PC-3 (cell line): Measurements from ENCODE around the gene ZNF546. TPM values are rescaled to one million over a fixed set of nuclear protein-coding genes. Genes with fewer than 3 reads are reported as not detected.
"Not testable (repeated sequence)": the region's sequence is repeated elsewhere in the genome, so short reads cannot be mapped to it uniquely, and the experiment has no call there.

Source experiments
- ATAC-seq: fragments of 200-7000 bp; cut with Tn5 transposase; 2 replicates; pipeline ENCODE4 v1.9.1; 2020; ENCODE audit warnings: mild to moderate bottlenecking, moderate library complexity
- BruUV-seq: library from RNA; stranded (reverse); fragments of 400-500 nt; replicated peaks from 2 replicates; lab custom pipeline; 2021; lab: Mats Ljungman, UMichigan
- CTCF ChIA-PET: fragments of 300-600 bp; sonication (Branson Sonifier 250); formaldehyde crosslinking; loops from one replicate; lab custom pipeline; 2022; ENCODE audit warnings: antibody characterized with exemption; lab: Charles Lee
- POLR2A ChIA-PET: fragments of 300-600 bp; sonication (Branson Sonifier 250); formaldehyde crosslinking; loops from one replicate; lab custom pipeline; 2022; ENCODE audit warnings: antibody characterized with exemption; ENCODE audit not compliant: unreplicated experiment; lab: Charles Lee
- DNase-seq: peaks from one replicate; pipeline ENCODE4 v3.0.0-alpha.2; 2015
- H2AFZ ChIP-seq: fragments of 300-600 bp; sonication (generic); 2 replicates; pipeline ENCODE4 v1.6.0; 2016; ENCODE audit warnings: antibody characterized with exemption, low read length
- H3F3A ChIP-seq: fragments of 300-600 bp; sonication (generic); one replicate; pipeline ENCODE4 v1.6.0; 2017; ENCODE audit warnings: antibody characterized with exemption, low read length, control low read depth, mild to moderate bottlenecking; ENCODE audit not compliant: unreplicated experiment
- H3K27ac ChIP-seq: fragments of 300-600 bp; sonication (generic); 2 replicates; pipeline ENCODE4 v1.5.1; 2016; ENCODE audit warnings: mild to moderate bottlenecking, low read length
- H3K27me3 ChIP-seq: fragments of 300-600 bp; sonication (generic); 2 replicates; pipeline ENCODE4 v1.6.1; 2016; ENCODE audit warnings: low read length, mixed read lengths
- H3K36me3 ChIP-seq: fragments of 300-600 bp; sonication (generic); 2 replicates; pipeline ENCODE4 v1.6.1; 2016; ENCODE audit warnings: low read depth, mixed run types, low read length, mixed read lengths
- H3K4me1 ChIP-seq: fragments of 300-600 bp; sonication (generic); 2 replicates; pipeline ENCODE4 v1.5.1; 2016; ENCODE audit warnings: low read length; ENCODE audit not compliant: insufficient read depth
- H3K4me2 ChIP-seq: fragments of 300-600 bp; sonication (generic); 2 replicates; pipeline ENCODE4 v1.6.0; 2016; ENCODE audit warnings: low read length
- H3K4me3 ChIP-seq: fragments of 300-600 bp; sonication (generic); 2 replicates; pipeline ENCODE4 v1.5.1; 2016; ENCODE audit warnings: mild to moderate bottlenecking, low read length, mixed read lengths
- H3K79me2 ChIP-seq: fragments of 300-600 bp; sonication (generic); 2 replicates; pipeline ENCODE4 v1.6.1; 2017; ENCODE audit warnings: low read length, mixed read lengths
- H3K9ac ChIP-seq: fragments of 300-600 bp; sonication (generic); 2 replicates; pipeline ENCODE4 v1.6.0; 2016; ENCODE audit warnings: mild to moderate bottlenecking, low read length
- H3K9me2 ChIP-seq: fragments of 300-600 bp; sonication (generic); replicated peaks from 2 replicates; pipeline ENCODE4 v1.6.1; 2016; ENCODE audit warnings: mixed run types, low read length, mixed read lengths
- H3K9me3 ChIP-seq: fragments of 300-600 bp; sonication (generic); 2 replicates; pipeline ENCODE4 v1.6.1; 2016; ENCODE audit warnings: low read length, mixed read lengths
- H4K20me1 ChIP-seq: fragments of 300-600 bp; sonication (generic); 2 replicates; pipeline ENCODE4 v1.6.1; 2016; ENCODE audit warnings: low read length, mixed read lengths
- CTCF ChIP-seq: fragments of 300-600 bp; sonication (generic); conservative IDR thresholded peaks from 2 replicates; pipeline ENCODE4 v1.5.1; 2017; ENCODE audit warnings: antibody characterized with exemption, low read depth, mild to moderate bottlenecking, low read length
- EZH2 ChIP-seq: fragments of 300-600 bp; sonication (generic); IDR thresholded peaks from one replicate; pipeline ENCODE4 v1.6.1; 2017; ENCODE audit warnings: antibody characterized with exemption, mild to moderate bottlenecking, low read length; ENCODE audit not compliant: unreplicated experiment
- EZH2phosphoT487 ChIP-seq: fragments of 300-600 bp; sonication (generic); IDR thresholded peaks from 2 replicates; pipeline ENCODE4 v1.6.1; 2018; ENCODE audit warnings: mild to moderate bottlenecking, antibody characterized with exemption, low read length, borderline replicate concordance
- intact Hi-C: fragments of 100-400 bp; cut with micrococcal nuclease; formaldehyde crosslinking; loops from 2 replicates; pipeline ENCODE4 v1.9.0; 2023
- total RNA-seq: library from RNA; depleted of rRNA; stranded (reverse); fragments of >200 nt; gene quantifications from 2 replicates; pipeline ENCODE4 v1.2.3, GENCODE V29; 2014

The ZNF546 gene
- total RNA-seq, 1 experiment from 2014 or later, result 2.5 TPM

- intact Hi-C loops, ATAC-seq, DNase-seq, POLR2A ChIA-PET, CTCF ChIA-PET, H3K9ac ChIP-seq, H3K4me3 ChIP-seq, H3K27me3 ChIP-seq, H3K79me2 ChIP-seq, H3K9me2 ChIP-seq, H3K4me2 ChIP-seq, H4K20me1 ChIP-seq, BruUV-seq, H3K4me1 ChIP-seq, H3K27ac ChIP-seq, H2AFZ ChIP-seq, H3F3A ChIP-seq: not testable (repeated sequence)
- Histone ChIP-seq H3K9me3 (peaks cover 13% of the 10 kb centered on the region; the same call in 1 of the 2 replicates), H3K36me3 (peaks cover 29% of the 10 kb centered on the region)
These were observed 44.9 kb downstream of the ZNF546 start for GRCh38 chr19:40041718-40042117.

GRCh38 chr19:40053491-40053890 lies 56.6 kb downstream of the ZNF546 start:
- H3F3A ChIP-seq, result no peaks in the 10 kb centered on the region
- ChIA-PET POLR2A (no interaction called here), CTCF (no interaction called here)
- peaks cover 52% of the 10 kb centered on the region for H3K79me2 ChIP-seq
- BruUV-seq, result no TSS peak
- intact Hi-C loops, result no loop called here
- H3K4me1 ChIP-seq, result peaks cover 3% of the 10 kb centered on the region; the same call in 1 of the 2 replicates
- 0 out of 2 replicates have a peak, but pooled peaks cover 6% of the 10 kb centered on the region for H3K9me3 ChIP-seq
- no peak overlapping the region for H3K4me3 ChIP-seq
- H3K27me3 ChIP-seq, result no peaks in the 10 kb centered on the region
- ATAC-seq, result no peak
- no peaks in the 10 kb centered on the region for H3K9me2 ChIP-seq
- DNase-seq, result no peak
- TF ChIP-seq EZH2 (no peak), EZH2phosphoT487 (no peak), CTCF (no peak)
- peaks cover 15% of the 10 kb centered on the region for H3K36me3 ChIP-seq
- H3K9ac ChIP-seq, result no peak overlapping the region
- no peak overlapping the region for H2AFZ ChIP-seq
- no peaks in the 10 kb centered on the region for H4K20me1 ChIP-seq
- no peak overlapping the region for H3K4me2 ChIP-seq
- no peak overlapping the region for H3K27ac ChIP-seq

GRCh38 chr19:40054632-40055031 lies 57.8 kb downstream of the ZNF546 start:
- DNase-seq, result no peak
- H3K27ac ChIP-seq, result no peak overlapping the region
- peaks cover 8% of the 10 kb centered on the region; the same call in 1 of the 2 replicates for H3K36me3 ChIP-seq
- BruUV-seq, result no TSS peak
- 0 out of 2 replicates have a peak overlapping the region, but pooled peaks have one; percentile 84 for H3K9ac ChIP-seq
- H3K4me3 ChIP-seq, result peak overlapping the region; percentile 99
- no peak for ATAC-seq
- no peaks in the 10 kb centered on the region for H3K27me3 ChIP-seq
- no peaks in the 10 kb centered on the region for H3F3A ChIP-seq
- H3K4me2 ChIP-seq, result peak overlapping the region; percentile 99
- CTCF ChIA-PET, result no interaction called here
- no peaks in the 10 kb centered on the region for H3K9me2 ChIP-seq
- H4K20me1 ChIP-seq, result no peaks in the 10 kb centered on the region
- TF ChIP-seq EZH2 (no peak), EZH2phosphoT487 (no peak), CTCF (no peak)
- peaks cover 6% of the 10 kb centered on the region; the same call in 1 of the 2 replicates for H3K9me3 ChIP-seq
- peaks cover 3% of the 10 kb centered on the region; the same call in 1 of the 2 replicates for H3K4me1 ChIP-seq
- POLR2A ChIA-PET, result no interaction called here
- H3K79me2 ChIP-seq, result peaks cover 52% of the 10 kb centered on the region
- H2AFZ ChIP-seq, result peak overlapping the region; percentile 100
- intact Hi-C loops, result no loop called here
